ENCODE results near the gene SV2C. TPM values are rescaled to one million over a fixed set of nuclear protein-coding genes. Genes with fewer than 3 reads are reported as not detected.

Gene SV2C
- total RNA-seq, 1 donor from 2014 or later = 0.20 TPM

DNA sequence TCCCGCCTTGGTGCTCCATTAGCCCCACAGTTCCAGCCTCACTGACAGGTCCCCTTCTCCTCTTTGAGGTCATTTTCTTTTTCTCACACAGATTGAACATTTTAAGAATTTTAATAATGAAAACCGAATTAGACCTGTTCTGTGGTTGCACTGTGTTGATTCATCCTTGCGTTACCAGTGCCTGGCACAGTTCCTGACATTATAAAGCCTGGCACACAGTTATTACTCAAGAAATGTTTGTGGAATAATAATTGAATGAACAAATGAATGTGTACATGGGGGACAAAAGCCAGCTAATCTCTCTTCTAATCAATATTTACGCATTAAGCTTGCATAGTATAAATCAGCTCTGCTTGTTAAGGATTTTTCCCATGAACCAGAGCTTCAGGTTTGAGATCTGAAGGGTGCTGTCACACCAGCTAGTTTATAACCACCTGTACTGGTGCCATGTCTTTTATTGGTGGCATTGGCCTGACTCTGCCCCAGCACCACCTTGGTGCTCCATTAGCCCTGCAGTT, 80.0 kb downstream of the SV2C start:
- DNase-seq (ENCODE audit: low spot score) = no peak

DNA sequence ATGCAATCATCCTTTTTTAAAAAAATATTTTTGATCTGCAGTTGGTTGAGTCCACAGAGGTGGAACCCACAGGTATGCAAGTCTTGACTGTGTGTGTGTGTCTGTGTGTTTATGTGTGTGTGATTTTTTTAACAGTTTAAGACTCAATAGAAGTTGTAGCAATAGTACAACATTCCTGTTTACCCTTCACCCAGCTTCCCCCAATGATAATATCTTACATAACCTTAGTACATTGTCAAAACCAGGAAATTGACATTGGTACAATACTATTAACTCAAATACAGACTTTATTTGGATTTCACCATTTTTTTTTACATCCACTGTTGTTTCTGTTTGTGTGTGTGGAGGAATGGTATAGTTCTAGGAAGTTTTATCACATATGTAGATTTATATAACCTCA, 81.8 kb downstream of the SV2C start:
- DNase-seq (ENCODE audit: low spot score) = no peak

DNA sequence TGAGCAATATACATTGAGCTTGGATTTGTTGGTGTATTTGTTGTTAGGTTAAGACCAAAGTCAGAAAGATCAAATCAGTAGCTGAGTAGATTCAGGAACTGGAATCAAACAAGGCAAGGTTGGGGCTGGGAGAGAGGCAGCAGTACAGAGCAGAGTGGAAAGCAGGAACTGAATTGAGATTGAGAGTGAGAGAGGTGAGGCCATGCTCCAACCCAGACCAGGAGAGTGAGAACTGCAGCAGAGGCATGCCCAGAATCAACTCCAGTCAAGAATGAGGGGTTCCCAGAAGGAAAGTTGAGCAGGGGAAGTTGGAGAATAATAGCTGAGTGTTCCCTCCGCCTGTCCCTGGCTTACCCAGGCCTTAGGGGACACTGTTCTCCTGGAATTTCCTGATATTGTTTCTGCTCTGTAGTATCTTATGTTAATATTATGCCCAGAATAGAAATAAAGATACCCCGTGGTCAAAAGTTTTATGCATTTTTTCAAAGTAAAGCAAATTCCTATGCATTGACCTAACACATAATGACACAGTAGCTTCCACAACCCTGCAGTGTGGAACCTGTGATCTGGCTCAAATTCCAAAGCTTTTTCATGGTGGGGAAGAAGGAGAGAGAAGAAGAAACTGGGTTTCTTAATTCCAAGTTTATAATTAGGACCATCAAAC, 82.7 kb downstream of the SV2C start:
- DNase-seq (ENCODE audit: low spot score) = no peak

DNA sequence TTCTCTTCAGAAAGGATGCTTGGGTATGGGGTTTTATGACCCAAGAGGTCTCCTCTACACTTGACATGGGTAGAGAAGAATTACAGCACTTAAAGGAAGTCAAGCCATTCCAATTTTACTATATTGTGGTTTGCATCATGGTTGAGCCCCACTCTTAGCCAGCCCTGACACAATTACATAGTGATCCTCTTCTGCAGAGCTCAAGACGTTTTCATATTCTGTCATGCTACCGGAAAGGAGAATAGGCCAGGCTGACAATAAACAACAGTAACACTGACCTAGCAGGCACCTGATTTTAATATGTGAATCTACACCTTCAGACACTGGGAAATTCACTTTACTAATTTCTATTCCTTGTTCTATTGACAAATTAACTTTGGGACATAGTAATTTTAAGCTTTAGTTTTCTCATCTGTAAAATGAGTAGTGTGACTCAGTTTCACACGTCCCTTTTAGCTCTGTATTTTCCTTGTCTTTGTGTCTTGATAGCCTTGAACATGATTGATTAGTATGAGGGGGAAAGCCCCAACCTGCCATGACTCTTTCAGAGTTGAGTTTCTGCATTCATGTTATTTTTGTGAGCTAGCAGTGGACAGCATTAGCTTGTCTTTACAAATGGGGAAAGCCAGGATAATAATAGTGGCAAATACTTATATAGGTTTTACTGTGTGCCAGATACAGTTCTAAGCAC, 83.8 kb downstream of the SV2C start:
- DNase-seq (ENCODE audit: low spot score) = no peak

DNA sequence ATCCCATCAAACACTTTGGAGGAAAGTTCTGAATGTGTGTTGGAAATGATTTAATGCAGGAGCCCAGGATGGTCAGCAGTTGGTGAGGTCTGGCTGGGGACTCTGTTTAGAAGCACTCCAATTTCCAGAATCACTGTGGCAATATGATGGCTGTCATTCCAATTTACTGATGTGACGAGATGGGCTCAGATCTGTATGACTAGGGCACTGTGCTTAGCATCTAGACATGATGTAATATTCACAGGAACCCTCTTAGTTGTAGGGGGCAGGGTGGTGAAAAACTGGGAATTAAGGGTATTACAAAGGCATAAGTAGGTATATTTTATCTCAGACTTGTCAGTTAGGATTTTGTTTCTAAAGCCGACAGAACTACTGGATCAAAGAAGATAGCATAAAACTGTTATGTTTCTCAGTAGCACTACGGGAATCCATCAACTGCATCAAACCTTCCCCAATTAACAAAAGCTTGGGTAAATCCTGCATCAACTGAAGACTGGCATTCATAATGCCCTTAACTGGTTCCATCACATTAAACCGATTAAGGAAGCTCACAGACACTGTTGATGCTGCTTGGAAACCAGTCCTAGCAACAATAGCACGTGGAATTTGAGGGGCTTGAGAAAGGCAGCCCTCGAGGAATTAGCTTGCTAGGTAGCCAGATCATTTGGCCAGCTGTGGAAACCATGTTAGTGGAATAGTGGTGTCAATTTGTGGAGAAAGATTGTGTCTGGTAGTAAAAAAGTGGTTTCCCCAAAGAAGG, 86.1 kb downstream of the SV2C start:
- DNase-seq (ENCODE audit: low spot score) = no peak

DNA sequence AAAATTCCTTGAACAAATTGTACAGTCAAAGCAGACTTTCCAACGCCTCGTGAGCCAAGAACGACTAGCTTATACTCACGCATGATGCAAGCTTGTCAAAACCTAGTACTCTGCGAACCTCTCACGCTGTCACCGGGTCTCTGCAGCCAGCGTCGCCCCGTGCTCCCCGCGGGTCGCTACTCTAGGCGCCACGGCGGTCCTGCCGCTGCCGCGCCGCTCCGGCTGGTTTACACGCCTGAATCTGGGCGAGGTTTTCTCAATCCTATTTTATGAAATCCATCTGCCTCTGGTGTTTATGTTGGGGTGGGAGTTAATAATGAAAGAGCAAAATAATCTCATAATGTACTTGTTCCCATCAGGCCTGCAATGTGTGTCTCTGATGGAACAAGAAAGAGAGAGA, 90.9 kb downstream of the SV2C start:
- DNase-seq (ENCODE audit: low spot score) = no peak

DNA sequence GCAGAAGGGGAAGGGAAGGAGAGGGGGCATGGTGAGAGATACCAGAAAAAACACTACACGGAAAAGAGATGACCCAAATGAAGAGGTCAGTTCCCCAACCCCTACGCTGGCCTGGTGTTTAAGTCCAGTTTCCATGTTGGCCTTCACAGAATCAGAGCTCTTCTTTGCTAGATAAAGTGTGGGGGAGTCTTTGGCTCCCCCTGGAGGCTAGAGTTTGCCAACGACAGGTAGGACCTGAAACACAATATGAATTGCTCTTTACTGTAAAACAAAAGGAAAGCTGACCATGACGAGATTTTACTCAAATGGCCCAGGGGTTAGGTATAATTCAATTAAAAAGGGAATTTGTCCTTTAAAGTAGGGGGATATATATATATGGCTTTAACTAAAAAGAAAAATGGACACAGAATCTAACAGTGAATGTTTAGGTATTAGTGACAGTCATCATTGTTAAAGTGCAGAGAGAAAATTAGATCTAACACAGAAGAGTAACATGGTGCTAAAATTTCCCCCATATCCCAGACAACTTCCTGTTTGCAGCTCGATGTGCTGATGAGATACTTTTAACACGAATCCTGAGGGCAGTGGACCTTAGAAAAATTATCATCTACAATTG, 92.0 kb downstream of the SV2C start:
- DNase-seq (ENCODE audit: low spot score) = peak; percentile 61

DNA sequence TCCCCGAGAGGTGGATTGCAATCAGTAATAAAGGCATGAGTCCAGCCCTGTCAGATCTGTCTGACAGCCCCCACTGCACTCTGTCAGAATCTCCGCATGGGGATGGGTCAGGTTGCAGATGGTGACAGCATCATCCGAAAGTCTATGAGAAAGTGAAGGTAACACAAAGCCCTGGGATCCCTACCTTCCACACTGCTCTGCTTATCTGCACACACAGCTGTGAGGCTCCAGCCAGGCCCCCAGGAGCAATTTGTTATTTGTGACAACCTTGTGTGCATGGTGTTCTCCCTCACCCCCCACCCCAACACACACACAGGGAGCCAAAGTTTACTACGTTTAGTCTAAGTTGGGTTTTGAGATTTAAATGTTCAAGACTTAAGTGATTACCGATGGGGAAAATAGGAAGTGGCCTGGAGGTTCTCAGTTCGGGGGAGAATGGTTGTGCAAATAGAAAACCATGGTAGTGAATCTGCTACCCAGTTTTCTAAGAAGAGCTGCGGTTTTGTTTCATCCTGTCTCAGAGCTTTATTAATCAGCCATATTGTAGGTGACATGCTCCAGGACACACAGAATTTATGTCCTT, 92.7 kb downstream of the SV2C start:
- DNase-seq (ENCODE audit: low spot score) = no peak

DNA sequence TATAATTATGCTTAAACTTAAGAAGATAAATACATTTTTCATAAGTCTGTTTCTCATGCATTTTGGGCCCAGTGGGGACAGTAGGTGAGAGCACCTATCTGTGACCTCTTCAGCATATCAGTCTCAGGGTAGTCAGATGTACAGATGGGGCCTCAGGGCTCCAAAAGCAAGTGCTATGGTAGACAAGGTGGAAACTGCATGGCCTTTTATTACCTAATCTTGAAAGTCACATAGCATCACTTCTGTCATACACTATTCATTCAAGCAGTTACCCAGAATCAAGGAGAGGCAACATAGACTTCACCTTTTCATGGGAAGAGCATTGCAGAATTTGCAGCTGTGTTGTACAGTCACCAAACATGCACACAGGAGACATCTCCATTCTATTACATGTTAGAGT, 94.8 kb downstream of the SV2C start:
- no peak for DNase-seq (ENCODE audit: low spot score)

DNA sequence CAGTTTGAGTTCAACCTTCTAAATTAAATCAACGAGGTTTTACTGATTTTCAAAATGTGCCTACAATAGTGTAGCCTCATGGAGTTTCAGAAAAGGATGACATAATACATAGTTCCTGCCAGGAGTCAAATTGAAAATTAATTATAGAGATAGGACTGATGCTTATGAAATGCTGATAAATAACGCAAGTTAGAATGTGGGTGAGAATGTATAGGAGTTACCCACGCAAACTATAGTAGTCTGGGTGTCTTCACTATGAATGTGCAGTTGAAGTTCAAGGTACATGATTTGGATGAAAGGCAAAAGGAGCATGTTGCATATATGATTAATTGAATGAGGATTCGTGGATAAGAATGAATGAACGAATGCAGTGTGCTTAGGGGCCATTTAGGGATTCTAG, 95.7 kb downstream of the SV2C start:
- DNase-seq (ENCODE audit: low spot score) = no peak

DNA sequence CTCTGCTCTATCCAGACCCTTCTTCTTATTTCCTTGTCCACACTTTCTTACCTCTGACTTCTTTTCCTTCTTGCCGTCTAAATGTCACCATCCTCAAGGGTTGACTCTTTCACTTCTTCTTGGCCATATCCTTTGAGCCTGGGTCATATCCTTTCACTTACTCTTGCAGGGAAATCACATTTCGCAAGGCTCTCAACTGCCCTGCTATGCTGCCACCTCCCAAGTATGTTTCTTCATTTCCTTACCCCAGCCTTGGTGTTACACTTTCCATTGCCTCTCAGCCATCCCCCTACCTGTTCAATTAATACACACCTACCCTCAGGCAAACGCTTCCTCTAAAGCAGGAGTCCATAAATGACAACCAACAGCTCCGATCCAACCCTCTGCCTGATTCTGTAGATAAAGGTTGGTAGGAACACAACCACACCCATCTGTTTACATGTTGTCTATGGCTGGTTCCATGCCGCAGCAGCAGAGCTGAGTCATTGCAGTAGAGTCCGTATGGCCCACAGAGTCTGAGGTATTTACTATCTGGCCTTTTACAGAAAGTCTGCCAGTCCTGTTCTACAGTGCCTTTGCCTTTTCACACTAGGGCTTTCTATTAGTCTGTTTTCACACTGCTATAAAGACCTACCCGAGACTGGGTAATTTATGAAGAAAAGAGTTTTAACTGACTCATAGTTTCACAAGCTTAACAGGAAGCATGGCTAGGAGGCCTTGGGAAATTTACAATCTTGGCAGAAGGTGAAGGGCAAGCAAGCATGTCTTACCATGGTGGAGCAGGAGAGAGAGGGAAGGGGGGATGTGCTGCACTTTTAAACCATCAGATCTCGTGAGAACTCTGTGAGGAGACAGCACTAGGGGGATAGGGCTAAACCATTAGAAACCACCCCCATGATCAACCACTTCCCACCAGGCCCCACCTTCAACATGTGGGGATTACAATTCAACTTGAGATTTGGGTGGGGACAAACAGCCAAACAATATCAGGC, 97.9 kb downstream of the SV2C start:
- DNase-seq (ENCODE audit: low spot score) = no peak

DNA sequence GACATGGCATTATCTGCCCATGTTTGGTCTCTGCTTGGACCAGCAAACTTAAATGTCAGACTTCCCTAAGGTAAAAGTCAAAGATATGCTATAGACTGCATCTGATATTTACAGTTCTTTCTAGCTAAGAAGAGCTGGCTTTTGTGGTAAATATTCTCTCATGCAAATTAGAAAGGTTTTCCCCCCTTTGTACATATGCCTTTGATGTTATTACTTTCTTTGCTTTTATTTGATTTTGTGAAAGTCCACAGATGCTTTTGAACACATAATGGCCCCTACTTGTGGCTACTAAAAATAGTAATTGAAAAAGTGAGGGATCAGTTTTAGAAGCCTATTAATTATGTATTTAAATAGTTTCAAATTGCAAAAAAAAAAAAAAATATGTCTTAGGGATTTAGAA, 104.2 kb downstream of the SV2C start:
- DNase-seq (ENCODE audit: low spot score) = no peak

DNA sequence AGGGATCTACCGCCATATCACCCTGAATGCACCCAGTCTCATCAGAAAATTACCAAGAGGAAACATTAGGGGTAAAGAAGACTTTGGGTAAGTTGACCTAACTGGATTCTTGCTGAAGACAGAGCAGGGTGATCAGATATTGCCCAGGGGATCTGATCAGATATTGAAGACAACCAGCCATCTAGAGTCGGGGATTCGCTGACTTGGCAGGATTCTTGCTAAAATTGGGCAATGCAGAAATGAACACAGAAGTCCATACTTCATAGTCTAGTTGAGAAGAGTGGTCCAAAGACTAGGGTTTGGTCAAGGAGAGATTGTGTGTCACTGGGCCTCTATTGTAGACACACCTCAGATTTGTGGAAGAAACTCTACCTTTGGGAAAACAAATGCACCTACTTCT, 107.2 kb downstream of the SV2C start:
- DNase-seq (ENCODE audit: low spot score) = no peak

DNA sequence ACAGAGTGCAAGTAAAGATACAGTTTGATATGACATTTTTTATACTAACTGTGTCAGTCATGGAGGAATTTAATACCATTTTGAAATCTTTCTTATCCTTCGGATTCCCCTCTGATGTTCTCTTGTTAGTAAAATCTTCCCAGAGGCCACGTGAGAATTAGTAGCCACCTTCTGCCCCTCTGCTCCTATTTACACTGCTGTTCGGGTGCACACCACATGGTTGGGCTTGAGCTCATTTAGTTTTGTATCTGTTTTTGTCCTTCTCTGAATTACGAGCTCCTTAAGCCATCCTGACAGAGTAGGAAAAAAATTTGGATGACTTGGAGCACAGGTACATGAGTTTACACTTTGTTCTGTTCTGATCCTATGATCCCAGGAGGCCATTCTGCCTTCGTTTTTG, 109.7 kb downstream of the SV2C start:
- DNase-seq (ENCODE audit: low spot score) = no peak

DNA sequence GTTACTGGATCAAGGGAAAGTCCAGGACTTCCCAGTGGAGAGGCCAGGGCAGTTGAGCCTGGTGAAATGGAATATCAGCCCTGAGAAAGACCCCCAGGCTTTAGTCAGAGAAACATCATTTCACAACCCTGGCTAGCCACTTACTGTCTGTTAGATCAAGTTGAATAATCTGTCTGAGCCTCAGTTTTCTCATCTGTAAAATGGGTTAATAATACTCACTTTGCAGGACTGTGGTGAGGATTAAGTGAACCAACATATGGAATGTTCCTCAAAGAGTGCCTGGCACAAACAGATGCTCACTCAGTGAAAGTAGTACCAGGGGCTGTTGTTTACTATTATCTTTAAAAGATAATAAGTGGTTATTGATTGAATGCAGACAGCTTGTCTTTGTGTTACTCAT, 110.5 kb downstream of the SV2C start:
- no peak for DNase-seq (ENCODE audit: low spot score)

DNA sequence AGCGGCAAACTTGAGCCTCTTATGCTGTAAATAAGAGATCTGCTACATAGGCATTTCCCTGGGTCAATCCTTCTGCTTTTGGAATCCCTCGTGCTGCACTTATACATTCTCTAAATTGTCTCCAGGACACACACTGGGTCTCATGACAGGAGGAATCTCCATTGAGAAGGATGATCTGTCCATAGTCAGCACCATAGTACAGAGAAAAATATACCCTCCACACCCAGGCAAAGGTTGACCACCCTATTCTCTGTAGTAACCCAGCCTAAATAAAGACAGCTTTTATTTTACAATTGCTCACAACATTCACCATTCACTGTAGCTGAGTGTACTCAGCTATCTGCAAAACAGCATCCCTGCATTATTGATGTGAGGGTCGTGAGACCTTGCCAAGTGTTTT, 111.2 kb downstream of the SV2C start:
- no peak for DNase-seq (ENCODE audit: low spot score)

DNA sequence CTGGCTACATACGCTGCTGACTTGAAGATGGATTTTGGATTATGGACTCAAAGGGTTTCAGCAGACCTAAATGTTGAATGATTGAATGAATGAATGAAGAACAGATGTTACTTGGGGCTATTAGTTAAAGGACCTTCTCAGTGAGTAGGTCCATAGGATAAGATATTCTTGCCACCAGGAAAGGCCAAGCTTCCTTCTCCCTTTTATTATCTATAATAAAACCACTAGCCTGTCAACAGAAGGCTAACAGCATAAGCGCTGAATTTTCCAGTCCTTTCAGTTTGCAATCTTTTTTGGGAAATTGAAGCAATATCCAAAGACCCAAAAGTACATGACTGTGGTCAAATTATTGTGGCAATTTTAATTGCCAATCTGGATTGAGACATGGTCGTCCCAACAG, 113.3 kb downstream of the SV2C start:
- no peak for DNase-seq (ENCODE audit: low spot score)

DNA sequence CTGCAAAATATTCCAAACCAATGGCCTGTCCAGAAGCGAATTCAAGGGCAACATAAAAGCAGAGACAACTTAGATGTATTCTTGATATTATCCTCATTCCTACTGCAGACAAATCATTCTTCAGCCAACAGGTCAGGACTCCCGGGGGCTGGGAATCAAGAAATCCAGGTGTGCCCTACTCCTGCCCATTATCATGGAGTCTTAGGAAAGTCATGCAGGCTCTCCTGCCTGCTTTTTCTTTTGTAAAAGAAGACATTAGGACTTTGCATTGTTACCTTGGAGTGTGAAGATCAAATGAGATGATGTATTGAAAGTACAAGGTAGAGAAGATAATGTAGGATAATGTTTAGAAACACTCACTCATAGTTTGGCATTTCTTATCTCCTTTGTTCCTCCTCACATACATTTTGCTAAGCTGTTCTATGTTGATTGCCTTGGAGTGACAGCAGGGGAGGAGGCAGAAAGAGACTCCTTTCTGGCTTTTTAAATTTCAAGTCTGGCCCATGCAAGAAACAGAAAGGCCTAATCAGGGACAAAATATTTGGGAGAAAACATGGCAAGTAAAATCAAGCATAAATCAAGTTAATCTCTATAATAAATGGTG, 113.8 kb downstream of the SV2C start:
- no peak for DNase-seq (ENCODE audit: low spot score)

DNA sequence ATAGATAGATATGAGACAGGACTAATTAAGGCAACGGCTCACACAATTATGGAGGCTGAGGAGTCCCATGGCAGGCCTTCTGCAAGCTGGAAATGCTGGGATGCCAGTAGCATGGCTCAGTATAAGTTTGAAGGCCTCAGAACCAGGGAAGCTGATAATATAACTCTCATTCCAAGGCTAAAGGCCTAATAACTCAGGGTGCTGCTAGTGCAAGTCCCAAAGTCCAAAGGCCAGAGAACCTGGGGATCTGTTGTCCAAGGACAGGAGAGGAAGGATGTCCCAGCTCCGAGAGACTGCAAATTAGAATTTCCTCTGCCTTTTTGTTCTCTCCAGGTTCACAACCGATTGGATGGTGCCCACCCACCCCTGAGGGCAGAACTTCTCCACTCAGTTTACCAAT, 114.5 kb downstream of the SV2C start:
- DNase-seq (ENCODE audit: low spot score) = no peak
